IPS-11a (cell line): ENCODE data around the gene HMGXB4.
A peak's percentile ranks its signal among the peaks of the same experiment; 100 is the strongest.
"Not testable (repeated sequence)": the region's sequence is repeated elsewhere in the genome, so short reads cannot be mapped to it uniquely, and the experiment has no call there.

Experiments
- H3K4me3 ChIP-seq: one replicate; pipeline ENCODE4 v1.5.1; 2013; ENCODE audit warnings: low read depth, low read length, control low read depth

HMGXB4 gene

GRCh38 chr22:35257321-35258190 lies at the start of gene HMGXB4:
TSS of gene HMGXB4 (plus strand) at chr22:35257493. CDS start at chr22:35262391, 4,898 bp downstream.
- peak within 1 kb of the TSS; percentile 79 for H3K4me3 ChIP-seq

GRCh38 chr22:35208003-35208402 lies 49.3 kb upstream of the HMGXB4 start:
- no peak overlapping the region for H3K4me3 ChIP-seq

GRCh38 chr22:35209203-35209602 lies 48.1 kb upstream of the HMGXB4 start:
- no peak overlapping the region for H3K4me3 ChIP-seq

- H3K4me3 ChIP-seq, result no peak overlapping the region
Measured at GRCh38 chr22:35212009-35212408, 45.3 kb upstream of the HMGXB4 start.

- H3K4me3 ChIP-seq, result no peak overlapping the region
Measured at GRCh38 chr22:35212996-35213395, 44.3 kb upstream of the HMGXB4 start.

GRCh38 chr22:35214968-35215367 lies 42.3 kb upstream of the HMGXB4 start:
- no peak overlapping the region for H3K4me3 ChIP-seq

- no peak overlapping the region for H3K4me3 ChIP-seq
Measured at GRCh38 chr22:35215993-35216392, 41.3 kb upstream of the HMGXB4 start.

- no peak overlapping the region for H3K4me3 ChIP-seq
Measured at GRCh38 chr22:35217527-35217926, 39.8 kb upstream of the HMGXB4 start.

GRCh38 chr22:35218079-35218478 lies 39.2 kb upstream of the HMGXB4 start:
- no peak overlapping the region for H3K4me3 ChIP-seq

- no peak overlapping the region for H3K4me3 ChIP-seq
Measured at GRCh38 chr22:35219012-35219411, 38.3 kb upstream of the HMGXB4 start.

GRCh38 chr22:35220221-35220620 lies 37.1 kb upstream of the HMGXB4 start:
- no peak overlapping the region for H3K4me3 ChIP-seq

GRCh38 chr22:35225010-35225409 lies 32.3 kb upstream of the HMGXB4 start:
- no peak overlapping the region for H3K4me3 ChIP-seq

GRCh38 chr22:35226958-35227647 lies 30.2 kb upstream of the HMGXB4 start:
- H3K4me3 ChIP-seq, result no peak overlapping the region

- H3K4me3 ChIP-seq, result no peak overlapping the region
Measured at GRCh38 chr22:35229865-35230264, 27.4 kb upstream of the HMGXB4 start.

- H3K4me3 ChIP-seq, result no peak overlapping the region
Measured at GRCh38 chr22:35230417-35230816, 26.9 kb upstream of the HMGXB4 start.

- no peak overlapping the region for H3K4me3 ChIP-seq
Measured at GRCh38 chr22:35230839-35231584, 26.3 kb upstream of the HMGXB4 start.

- H3K4me3 ChIP-seq, result no peak overlapping the region
Measured at GRCh38 chr22:35231585-35232084, 25.7 kb upstream of the HMGXB4 start.

- not testable (repeated sequence) for H3K4me3 ChIP-seq
Measured at GRCh38 chr22:35238749-35239148, 18.5 kb upstream of the HMGXB4 start.

- H3K4me3 ChIP-seq, result not testable (repeated sequence)
Measured at GRCh38 chr22:35244507-35244906, 12.8 kb upstream of the HMGXB4 start.

- no peak overlapping the region for H3K4me3 ChIP-seq
Measured at GRCh38 chr22:35250156-35250555, 7.1 kb upstream of the HMGXB4 start.

GRCh38 chr22:35253946-35254345 lies 3.3 kb upstream of the HMGXB4 start:
- H3K4me3 ChIP-seq, result no peak overlapping the region
